ENCODE results near the gene SNRNP70.
A peak's percentile ranks its signal among the peaks of the same experiment; 100 is the strongest.

The SNRNP70 gene

DNA sequence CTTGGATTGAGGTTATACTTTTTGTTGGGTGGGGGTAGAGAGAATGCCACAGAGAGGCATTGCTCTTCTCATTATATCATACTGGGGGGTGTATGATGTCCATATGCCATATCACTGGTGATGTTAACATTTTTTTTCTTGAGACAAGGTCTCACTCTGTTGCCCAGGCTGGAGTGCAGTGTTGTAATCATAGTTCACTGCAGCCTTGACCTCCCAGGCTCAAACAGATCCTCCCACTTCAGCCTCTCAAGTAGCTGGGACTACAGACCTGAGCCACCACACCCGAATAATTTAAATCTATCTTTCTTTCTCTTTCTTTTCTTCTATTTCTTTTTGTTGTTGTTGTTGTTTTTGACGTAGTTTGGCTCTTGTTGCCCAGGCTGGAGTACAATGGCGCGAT is 4.9 kb upstream of the SNRNP70 start:
- ATAC-seq = no peak

GRCh38 chr19:49081273-49081672 is 4.0 kb upstream of the SNRNP70 start:
- peaks cover 4% of the 10 kb centered on the region for H3K36me3 Mint-ChIP-seq
- ATAC-seq = no peak
- H3K4me1 Mint-ChIP-seq = peaks cover 6% of the 10 kb centered on the region
- H3K27me3 Mint-ChIP-seq = peaks cover 14% of the 10 kb centered on the region
- H3K4me3 Mint-ChIP-seq = no peak overlapping the region
- no peak overlapping the region for H3K27ac Mint-ChIP-seq
- no peaks in the 10 kb centered on the region for H3K9me3 Mint-ChIP-seq

More for the DNA sequence above, 4.9 kb upstream of the SNRNP70 start:
- Mint-ChIP-seq H3K4me1 (peaks cover 2% of the 10 kb centered on the region), H3K36me3 (no peaks in the 10 kb centered on the region), H3K9me3 (no peaks in the 10 kb centered on the region), H3K4me3 (no peak overlapping the region), H3K27me3 (peaks cover 23% of the 10 kb centered on the region), H3K27ac (no peak overlapping the region)

GRCh38 chr19:49084206-49085019 is 838 bp upstream of the SNRNP70 start:
- Mint-ChIP-seq H3K36me3 (peaks cover 19% of the 10 kb centered on the region), H3K4me3 (peak overlapping the region; percentile 100), H3K27me3 (no peaks in the 10 kb centered on the region), H3K4me1 (peaks cover 22% of the 10 kb centered on the region), H3K27ac (peak overlapping the region; percentile 87), H3K9me3 (no peaks in the 10 kb centered on the region)
- no peak for ATAC-seq

GRCh38 chr19:49085868-49086232 is 599 bp downstream of the SNRNP70 start:
- peaks cover 30% of the 10 kb centered on the region for H3K4me1 Mint-ChIP-seq
- H3K36me3 Mint-ChIP-seq = peaks cover 29% of the 10 kb centered on the region
- no peaks in the 10 kb centered on the region for H3K27me3 Mint-ChIP-seq
- peak overlapping the region; percentile 87 for H3K27ac Mint-ChIP-seq
- H3K4me3 Mint-ChIP-seq = peak overlapping the region; percentile 100
- no peak for ATAC-seq
- H3K9me3 Mint-ChIP-seq = no peaks in the 10 kb centered on the region

DNA sequence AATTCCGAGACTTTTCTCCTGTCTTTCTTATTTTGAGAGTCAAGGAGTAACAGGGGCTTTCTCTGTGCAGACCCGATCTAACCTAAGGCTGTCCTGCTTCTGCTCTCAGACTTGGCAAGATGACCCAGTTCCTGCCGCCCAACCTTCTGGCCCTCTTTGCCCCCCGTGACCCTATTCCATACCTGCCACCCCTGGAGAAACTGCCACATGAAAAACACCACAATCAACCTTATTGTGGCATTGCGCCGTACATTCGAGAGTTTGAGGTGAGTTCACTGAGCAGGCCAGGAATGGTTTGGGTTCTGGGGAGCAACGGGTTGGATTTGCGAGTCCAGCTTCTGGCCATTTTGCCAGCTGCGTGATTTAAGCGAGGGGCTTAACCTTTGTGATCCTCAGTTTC is 1.0 kb downstream of the SNRNP70 start:
- peaks cover 34% of the 10 kb centered on the region for H3K4me1 Mint-ChIP-seq
- no peaks in the 10 kb centered on the region for H3K27me3 Mint-ChIP-seq
- H3K9me3 Mint-ChIP-seq = no peaks in the 10 kb centered on the region
- peak overlapping the region; percentile 100 for H3K4me3 Mint-ChIP-seq
- no peak for ATAC-seq
- peak overlapping the region; percentile 87 for H3K27ac Mint-ChIP-seq
- peaks cover 33% of the 10 kb centered on the region for H3K36me3 Mint-ChIP-seq

- Mint-ChIP-seq H3K27ac (no peak overlapping the region), H3K4me1 (peaks cover 48% of the 10 kb centered on the region), H3K36me3 (peaks cover 52% of the 10 kb centered on the region)
Observed at GRCh38 chr19:49091391-49092038, 6.3 kb downstream of the SNRNP70 start.

GRCh38 chr19:49092686-49093085 is 7.4 kb downstream of the SNRNP70 start:
- Mint-ChIP-seq H3K4me3 (no peak overlapping the region), H3K36me3 (peaks cover 45% of the 10 kb centered on the region), H3K27me3 (no peaks in the 10 kb centered on the region), H3K9me3 (no peaks in the 10 kb centered on the region), H3K27ac (no peak overlapping the region), H3K4me1 (peaks cover 36% of the 10 kb centered on the region)
- ATAC-seq = no peak

More at GRCh38 chr19:49091391-49092038, 6.3 kb downstream of the SNRNP70 start:
- ATAC-seq = no peak
- Mint-ChIP-seq H3K27me3 (no peaks in the 10 kb centered on the region), H3K4me3 (no peak overlapping the region), H3K9me3 (no peaks in the 10 kb centered on the region)

- peaks cover 52% of the 10 kb centered on the region for H3K36me3 Mint-ChIP-seq
- peaks cover 34% of the 10 kb centered on the region for H3K4me1 Mint-ChIP-seq
- H3K9me3 Mint-ChIP-seq = no peaks in the 10 kb centered on the region
- no peak overlapping the region for H3K27ac Mint-ChIP-seq
- no peaks in the 10 kb centered on the region for H3K27me3 Mint-ChIP-seq
- no peak overlapping the region for H3K4me3 Mint-ChIP-seq
- no peak for ATAC-seq
Observed at GRCh38 chr19:49094505-49095482, 9.5 kb downstream of the SNRNP70 start.

- Mint-ChIP-seq H3K4me1 (peaks cover 14% of the 10 kb centered on the region), H3K27ac (no peak overlapping the region), H3K36me3 (peaks cover 47% of the 10 kb centered on the region), H3K9me3 (no peaks in the 10 kb centered on the region), H3K27me3 (no peaks in the 10 kb centered on the region), H3K4me3 (no peak overlapping the region)
- ATAC-seq = peak; percentile 83
Observed at GRCh38 chr19:49097453-49098288, 12.4 kb downstream of the SNRNP70 start.

DNA sequence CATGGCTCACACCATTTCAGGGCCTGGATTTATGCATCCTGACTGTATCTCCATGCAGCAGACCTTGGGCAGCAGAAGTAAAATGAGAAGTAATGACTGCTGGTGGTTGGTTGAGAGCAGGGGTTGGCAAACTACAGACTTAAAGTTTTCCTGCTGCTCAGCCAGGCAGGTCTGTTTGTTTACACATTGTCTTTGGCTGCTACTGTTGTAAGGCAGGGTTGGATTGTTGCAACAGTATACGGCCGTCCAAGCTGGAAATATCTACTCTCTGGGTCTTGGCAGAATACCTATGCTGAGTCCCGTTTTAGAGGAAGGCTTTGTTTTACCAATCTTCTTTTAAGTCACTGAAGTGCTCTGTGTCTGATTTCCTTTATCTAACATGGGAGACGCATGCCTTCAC is 13.5 kb downstream of the SNRNP70 start:
- no peak overlapping the region for H3K27ac Mint-ChIP-seq
- no peaks in the 10 kb centered on the region for H3K9me3 Mint-ChIP-seq
- ATAC-seq = no peak
- peaks cover 45% of the 10 kb centered on the region for H3K36me3 Mint-ChIP-seq
- no peak overlapping the region for H3K4me3 Mint-ChIP-seq
- H3K27me3 Mint-ChIP-seq = no peaks in the 10 kb centered on the region
- H3K4me1 Mint-ChIP-seq = peaks cover 14% of the 10 kb centered on the region

GRCh38 chr19:49101160-49101559 is 15.9 kb downstream of the SNRNP70 start:
- Mint-ChIP-seq H3K27me3 (no peaks in the 10 kb centered on the region), H3K36me3 (peaks cover 52% of the 10 kb centered on the region), H3K4me1 (peaks cover 10% of the 10 kb centered on the region), H3K4me3 (no peak overlapping the region), H3K9me3 (no peaks in the 10 kb centered on the region), H3K27ac (no peak overlapping the region)
- no peak for ATAC-seq

GRCh38 chr19:49102303-49102702 is 17.1 kb downstream of the SNRNP70 start:
- Mint-ChIP-seq H3K4me3 (no peak overlapping the region), H3K27me3 (no peaks in the 10 kb centered on the region), H3K36me3 (peaks cover 60% of the 10 kb centered on the region), H3K9me3 (no peaks in the 10 kb centered on the region), H3K27ac (no peak overlapping the region), H3K4me1 (peaks cover 17% of the 10 kb centered on the region)
- no peak for ATAC-seq

DNA sequence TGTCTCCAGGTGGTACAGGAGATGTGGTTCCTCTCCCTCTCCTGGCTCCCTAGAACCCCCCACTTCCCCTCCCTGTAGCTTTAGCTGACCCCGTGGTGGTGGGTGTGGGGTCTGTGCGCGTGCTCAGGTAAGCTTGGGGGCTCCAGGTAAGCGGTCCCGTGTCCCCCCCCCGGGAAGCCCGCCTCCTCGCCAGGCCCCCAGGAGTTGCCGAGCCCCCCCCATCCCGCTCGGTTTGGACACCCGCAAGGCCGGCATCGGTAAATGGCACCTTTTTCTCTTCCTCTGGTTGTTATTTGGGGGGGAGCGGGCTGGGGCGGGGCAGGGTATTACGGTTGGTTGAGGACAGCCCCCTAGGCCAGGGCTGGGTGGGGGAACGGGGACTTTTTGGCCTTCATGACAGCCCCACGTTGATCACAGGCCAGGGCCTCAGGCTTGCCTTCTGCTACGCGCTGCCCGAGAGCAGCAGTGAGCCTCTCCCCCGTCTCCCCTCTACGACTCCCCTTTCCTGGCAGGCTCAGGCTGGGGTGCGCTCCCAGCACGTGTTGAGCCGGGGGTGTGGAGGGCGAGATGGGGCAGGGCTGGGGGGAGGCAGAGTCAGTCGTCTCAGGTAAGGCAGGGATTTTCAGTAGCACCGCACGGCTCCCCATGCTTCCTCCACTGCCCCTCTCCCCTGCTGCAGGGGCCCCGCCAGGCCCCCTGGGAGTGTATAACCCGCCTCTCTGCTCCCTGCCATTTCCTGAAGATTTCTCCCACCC is 18.3 kb downstream of the SNRNP70 start:
- Mint-ChIP-seq H3K36me3 (peaks cover 64% of the 10 kb centered on the region), H3K4me1 (peaks cover 17% of the 10 kb centered on the region), H3K4me3 (no peak overlapping the region), H3K27me3 (no peaks in the 10 kb centered on the region), H3K9me3 (no peaks in the 10 kb centered on the region), H3K27ac (no peak overlapping the region)
- no peak for ATAC-seq
